GM10847 (cell line): ENCODE data around the gene RUVBL2.

Experiments
- POLR2A ChIP-seq: IDR thresholded peaks from 2 replicates; pipeline ENCODE4 v1.6.1; 2011; ENCODE audit not compliant: insufficient read length; ENCODE audit errors: extremely low read depth

RUVBL2 gene

DNA sequence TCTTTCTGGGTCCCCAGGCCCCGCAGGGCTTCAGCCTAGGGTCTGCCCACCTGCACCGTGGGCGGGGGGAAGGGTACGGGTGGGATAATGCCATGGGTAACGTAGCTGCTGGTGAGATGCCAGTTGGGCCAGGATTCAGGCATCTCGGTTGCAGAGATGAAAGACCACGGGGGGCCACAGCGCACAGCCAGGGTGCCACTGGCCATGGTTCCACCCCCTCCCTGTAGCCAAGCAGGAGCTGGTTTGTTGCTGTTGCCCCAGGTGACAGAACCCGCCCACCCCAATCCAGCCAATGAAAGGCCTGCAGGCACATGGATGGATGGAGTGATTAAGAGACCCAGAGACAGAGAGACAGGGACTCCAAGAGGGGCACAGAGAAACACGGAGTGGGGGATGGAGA, 64.9 kb downstream of the RUVBL2 start:
- TF ChIP-seq POLR2A, result no peak

DNA sequence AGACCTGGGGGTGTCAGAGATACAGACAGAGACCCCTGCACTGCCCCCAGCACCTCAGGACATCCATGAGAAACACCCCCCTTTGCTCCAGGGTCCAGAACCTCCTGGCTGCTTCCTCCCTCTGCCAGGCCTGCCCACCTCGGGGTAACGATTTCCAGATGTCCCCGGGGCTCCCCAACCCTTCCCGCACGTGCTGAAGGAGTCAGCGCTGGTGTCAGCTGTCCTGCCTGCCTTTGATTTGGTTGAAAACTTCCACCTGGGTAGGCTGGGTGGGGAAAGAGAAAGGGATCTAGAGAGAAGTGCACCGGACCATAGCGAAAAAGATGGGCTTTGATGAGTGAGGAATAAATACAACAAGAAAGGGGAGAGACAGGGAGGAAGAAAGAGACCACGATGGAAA, 65.4 kb downstream of the RUVBL2 start:
- no peak for TF ChIP-seq POLR2A

DNA sequence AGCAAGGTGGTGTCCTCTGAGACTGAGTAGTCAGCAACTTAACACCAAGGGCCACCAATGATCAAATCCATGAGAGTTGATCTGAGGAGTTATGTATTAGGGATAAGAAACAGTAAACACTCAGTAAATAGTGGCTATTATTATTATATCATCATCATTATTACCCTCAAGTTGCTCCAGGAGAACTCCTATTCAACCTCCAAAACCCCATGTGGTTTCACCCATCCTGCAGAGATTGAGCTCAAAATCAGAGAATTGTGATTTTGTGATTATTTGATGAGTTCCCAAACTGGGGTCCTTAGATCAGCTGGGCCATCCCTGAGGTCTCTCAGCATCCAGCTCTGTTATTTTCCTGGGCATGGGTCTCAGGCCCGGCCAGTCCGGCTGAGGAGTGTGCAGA, 67.3 kb downstream of the RUVBL2 start:
- no peak for TF ChIP-seq POLR2A

DNA sequence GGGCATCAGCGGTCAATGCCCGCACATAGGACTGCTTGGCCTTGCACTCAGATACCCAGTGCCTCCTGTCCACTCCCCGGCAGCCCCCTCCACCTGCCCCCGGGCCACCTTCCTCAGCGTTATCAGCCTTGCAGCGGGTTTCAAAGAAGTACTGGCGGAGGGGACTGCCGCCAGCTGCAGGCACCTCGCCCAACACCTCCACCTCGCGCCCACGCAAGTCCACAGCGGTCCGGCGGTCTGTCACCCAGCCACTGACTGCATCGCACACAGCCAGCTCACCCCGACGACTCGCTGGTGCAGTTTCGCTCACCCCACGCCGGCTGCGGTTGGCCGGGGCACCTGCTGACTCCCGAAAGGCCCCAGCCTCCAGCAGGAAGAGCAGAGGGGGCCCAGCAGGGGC, 67.8 kb downstream of the RUVBL2 start:
- TF ChIP-seq POLR2A, result no peak

DNA sequence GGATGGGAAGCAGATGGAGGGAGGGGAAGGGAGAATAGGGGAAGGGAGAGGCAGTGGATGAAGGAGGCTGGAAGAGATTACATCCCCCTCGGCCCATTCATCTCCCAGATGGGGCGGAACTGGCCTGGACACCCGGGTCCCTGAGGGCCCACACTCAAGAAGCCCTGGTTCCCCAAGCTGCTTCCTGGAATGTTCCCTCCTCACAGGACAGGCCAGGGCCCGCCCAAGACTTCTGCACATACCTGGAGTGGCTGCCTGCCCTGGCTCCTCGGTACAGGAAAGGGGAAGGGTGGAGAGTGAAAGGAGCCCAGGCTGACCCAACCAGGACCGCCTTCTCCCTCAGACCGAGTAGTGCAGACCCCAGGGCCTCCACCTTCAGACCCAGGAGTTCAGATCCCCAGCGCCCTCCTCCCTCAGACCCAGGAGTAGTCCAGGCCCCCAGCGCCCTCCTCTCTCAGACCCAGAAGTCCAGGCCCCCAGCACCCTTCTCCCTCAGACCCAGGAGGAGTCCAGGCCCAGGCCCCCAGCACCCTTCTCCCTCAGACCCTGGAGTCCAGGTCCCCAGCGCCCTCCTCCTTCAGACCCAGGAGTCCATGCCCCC, 70.4 kb downstream of the RUVBL2 start:
- no peak for TF ChIP-seq POLR2A

DNA sequence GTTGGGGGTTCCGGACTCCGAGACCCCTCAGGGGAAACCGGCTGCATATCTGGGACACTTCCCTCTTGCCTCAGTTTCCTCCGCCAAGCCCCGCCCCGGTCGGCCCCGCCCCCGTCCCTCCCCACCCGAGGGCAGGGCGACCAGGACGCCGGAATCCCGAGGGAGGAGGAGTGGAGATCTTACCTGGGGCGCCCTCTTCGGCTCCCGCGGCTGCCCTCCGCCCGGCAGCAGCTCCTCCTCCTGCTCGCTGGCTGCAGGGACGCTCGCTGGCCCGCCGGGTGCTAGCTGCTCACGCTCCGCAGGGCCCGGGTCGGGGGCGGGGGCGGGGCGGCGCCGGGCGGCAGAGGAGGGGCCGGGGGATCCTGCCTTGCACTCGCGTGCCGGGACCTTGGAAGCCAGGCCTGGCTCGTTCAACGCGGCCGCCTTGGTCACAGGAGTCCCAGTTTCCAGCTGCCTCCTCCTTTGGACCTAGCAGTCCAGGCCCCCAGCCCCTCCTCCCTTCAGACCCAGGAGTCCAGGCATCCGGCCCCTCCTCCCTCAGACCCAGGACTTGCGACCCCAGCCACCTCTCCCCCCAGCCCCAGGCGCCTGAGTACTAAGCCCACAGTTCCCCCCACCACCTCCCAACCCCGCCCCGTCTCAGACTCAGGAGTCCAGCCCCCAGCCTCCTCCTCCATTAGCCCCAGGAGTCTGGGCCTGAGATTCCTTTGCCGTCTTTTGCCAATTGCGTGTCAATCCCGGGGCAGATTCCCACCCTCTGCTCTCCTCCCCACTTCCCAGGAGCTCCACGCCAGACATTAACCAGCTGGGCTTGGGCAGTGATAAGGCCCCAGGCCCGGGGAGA, 71.3 kb downstream of the RUVBL2 start, which contains the start of gene NTF4:
NTF4 (minus strand) TSS at position 51 of the 844 bp plus-strand sequence. CDS start 2,821 bp downstream, outside the sequence.
- TF ChIP-seq POLR2A, result no peak
